ENCODE measurements around the gene STT3A. TPM values are rescaled to one million over a fixed set of nuclear protein-coding genes. Genes with fewer than 3 reads are reported as not detected.

STT3A gene
- total and polyA plus RNA-seq, 4 donors: 47.5 to 176 (median 130) TPM

DNA sequence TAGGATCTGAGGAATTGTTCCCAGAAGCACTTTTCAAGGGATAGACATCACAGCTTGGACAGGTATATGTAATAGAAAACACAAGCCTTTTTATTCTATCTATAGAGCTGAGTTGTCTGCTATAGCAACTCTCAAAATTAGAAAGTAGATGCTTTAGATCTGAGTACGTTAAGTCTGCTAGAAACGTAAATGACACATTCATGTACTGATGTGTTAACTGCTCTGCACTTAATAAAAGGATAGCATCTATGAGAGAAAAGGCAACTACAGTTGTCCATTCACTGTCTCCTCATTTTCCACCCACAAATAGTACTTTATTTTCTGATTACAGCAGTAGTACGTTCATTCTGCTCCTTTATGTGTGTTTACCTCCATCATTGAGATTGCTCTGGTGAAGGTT lies 6.0 kb upstream of the STT3A start (continued):
- TF ChIP-seq, protein P1, sequence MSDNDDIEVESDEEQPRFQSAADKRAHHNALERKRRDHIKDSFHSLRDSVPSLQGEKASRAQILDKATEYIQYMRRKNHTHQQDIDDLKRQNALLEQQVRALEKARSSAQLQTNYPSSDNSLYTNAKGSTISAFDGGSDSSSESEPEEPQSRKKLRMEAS (IDR thresholded peaks at IDR 0.05): no peak
- TF ChIP-seq RXRA (IDR thresholded peaks at IDR 0.05) (no peak), RAD21 (IDR thresholded peaks at IDR 0.05) (no peak), SP1 (IDR thresholded peaks at IDR 0.05) (no peak), TAF1 (conservative IDR thresholded peaks at IDR 0.05) (no peak), GABPA (IDR thresholded peaks at IDR 0.05 in 1 of 2, conservative IDR thresholded peaks at IDR 0.05 in 1 of 2) (no peak), HNF4G (IDR thresholded peaks at IDR 0.05) (no peak), HNF4A (conservative IDR thresholded peaks at IDR 0.05) (no peak)
- TF ChIP-seq, protein P2, sequence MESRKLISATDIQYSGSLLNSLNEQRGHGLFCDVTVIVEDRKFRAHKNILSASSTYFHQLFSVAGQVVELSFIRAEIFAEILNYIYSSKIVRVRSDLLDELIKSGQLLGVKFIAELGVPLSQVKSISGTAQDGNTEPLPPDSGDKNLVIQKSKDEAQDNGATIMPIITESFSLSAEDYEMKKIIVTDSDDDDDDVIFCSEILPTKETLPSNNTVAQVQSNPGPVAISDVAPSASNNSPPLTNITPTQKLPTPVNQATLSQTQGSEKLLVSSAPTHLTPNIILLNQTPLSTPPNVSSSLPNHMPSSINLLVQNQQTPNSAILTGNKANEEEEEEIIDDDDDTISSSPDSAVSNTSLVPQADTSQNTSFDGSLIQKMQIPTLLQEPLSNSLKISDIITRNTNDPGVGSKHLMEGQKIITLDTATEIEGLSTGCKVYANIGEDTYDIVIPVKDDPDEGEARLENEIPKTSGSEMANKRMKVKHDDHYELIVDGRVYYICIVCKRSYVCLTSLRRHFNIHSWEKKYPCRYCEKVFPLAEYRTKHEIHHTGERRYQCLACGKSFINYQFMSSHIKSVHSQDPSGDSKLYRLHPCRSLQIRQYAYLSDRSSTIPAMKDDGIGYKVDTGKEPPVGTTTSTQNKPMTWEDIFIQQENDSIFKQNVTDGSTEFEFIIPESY (IDR thresholded peaks at IDR 0.05): no peak

DNA sequence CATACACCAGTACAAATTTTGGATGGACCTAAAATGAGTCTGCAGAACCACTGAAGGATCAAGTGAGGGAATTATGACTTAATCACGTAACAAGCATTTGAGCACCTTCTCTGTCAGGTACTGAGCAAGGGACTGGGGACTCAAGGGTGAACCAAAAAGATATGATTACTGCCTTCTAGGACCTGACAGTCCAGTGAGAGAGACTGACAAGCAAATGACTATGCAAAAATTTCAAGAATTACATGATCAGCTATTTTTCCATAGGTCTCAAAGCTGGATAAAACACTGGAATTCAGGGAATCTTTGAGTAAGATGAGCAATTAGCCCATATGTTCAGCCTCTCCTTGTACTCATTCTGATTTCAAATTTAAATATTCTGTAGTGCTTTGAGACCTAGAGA lies 5.2 kb upstream of the STT3A start:
- Histone ChIP-seq H3K4me1 (ENCODE audit: control insufficient read depth in 4 of 4, insufficient read depth in 4 of 4, low read length in 3 of 4) (peaks cover 0 to 6% (median 2%) of the 10 kb centered on the region in 4 donors), H3K9ac (ENCODE audit: low read depth in 1 of 2, low read length in 2 of 2) (no peak overlapping the region), H3K4me3 (ENCODE audit: low read depth in 1 of 3, low read length in 3 of 3) (no peak overlapping the region), H3K9me3 (ENCODE audit: control insufficient read depth in 4 of 4, low read length in 3 of 4) (no peaks in the 10 kb centered on the region), H3K36me3 (ENCODE audit: control insufficient read depth in 4 of 4, insufficient read depth in 3 of 4, low read depth in 1 of 4, low read length in 3 of 4) (peaks cover 14 to 24% (median 21%) of the 10 kb centered on the region in 4 donors), H3K27me3 (ENCODE audit: control insufficient read depth in 4 of 4, insufficient read depth in 4 of 4, low read length in 3 of 4) (no peaks in the 10 kb centered on the region), H3K27ac (ENCODE audit: low read depth in 1 of 2, low read length in 2 of 2) (no peak overlapping the region)
- DNase-seq (ENCODE audit: low spot score): no peak
- 99% methylated on average over 1 of the region's 1 CpG for WGBS
- no peak for TF ChIP-seq RXRA (IDR thresholded peaks at IDR 0.05)
- TF ChIP-seq SP1 (IDR thresholded peaks at IDR 0.05): no peak
- no peak for TF ChIP-seq EGR1 (IDR thresholded peaks at IDR 0.05; ENCODE audit: low read depth in 2 of 2)
- TF ChIP-seq RAD21 (IDR thresholded peaks at IDR 0.05): no peak
- TF ChIP-seq HNF4A (conservative IDR thresholded peaks at IDR 0.05): no peak
- TF ChIP-seq FOXA2 (IDR thresholded peaks at IDR 0.05): no peak
- no peak for TF ChIP-seq HNF4G (IDR thresholded peaks at IDR 0.05)
- TF ChIP-seq FOXA1 (IDR thresholded peaks at IDR 0.05): no peak
- TF ChIP-seq YY1 (IDR thresholded peaks at IDR 0.05): no peak
- TF ChIP-seq, protein P3, sequence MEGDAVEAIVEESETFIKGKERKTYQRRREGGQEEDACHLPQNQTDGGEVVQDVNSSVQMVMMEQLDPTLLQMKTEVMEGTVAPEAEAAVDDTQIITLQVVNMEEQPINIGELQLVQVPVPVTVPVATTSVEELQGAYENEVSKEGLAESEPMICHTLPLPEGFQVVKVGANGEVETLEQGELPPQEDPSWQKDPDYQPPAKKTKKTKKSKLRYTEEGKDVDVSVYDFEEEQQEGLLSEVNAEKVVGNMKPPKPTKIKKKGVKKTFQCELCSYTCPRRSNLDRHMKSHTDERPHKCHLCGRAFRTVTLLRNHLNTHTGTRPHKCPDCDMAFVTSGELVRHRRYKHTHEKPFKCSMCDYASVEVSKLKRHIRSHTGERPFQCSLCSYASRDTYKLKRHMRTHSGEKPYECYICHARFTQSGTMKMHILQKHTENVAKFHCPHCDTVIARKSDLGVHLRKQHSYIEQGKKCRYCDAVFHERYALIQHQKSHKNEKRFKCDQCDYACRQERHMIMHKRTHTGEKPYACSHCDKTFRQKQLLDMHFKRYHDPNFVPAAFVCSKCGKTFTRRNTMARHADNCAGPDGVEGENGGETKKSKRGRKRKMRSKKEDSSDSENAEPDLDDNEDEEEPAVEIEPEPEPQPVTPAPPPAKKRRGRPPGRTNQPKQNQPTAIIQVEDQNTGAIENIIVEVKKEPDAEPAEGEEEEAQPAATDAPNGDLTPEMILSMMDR (IDR thresholded peaks at IDR 0.05; ENCODE audit: low read depth, low read length, missing input control): no peak
- TF ChIP-seq NR2F2 (IDR thresholded peaks at IDR 0.05): no peak
- TF ChIP-seq, protein P4, sequence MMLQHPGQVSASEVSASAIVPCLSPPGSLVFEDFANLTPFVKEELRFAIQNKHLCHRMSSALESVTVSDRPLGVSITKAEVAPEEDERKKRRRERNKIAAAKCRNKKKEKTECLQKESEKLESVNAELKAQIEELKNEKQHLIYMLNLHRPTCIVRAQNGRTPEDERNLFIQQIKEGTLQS (IDR thresholded peaks at IDR 0.05): no peak
- TF ChIP-seq GABPA (IDR thresholded peaks at IDR 0.05 in 1 of 2, conservative IDR thresholded peaks at IDR 0.05 in 1 of 2): no peak
- TF ChIP-seq, protein P2 (IDR thresholded peaks at IDR 0.05): no peak
- TF ChIP-seq, protein P5, sequence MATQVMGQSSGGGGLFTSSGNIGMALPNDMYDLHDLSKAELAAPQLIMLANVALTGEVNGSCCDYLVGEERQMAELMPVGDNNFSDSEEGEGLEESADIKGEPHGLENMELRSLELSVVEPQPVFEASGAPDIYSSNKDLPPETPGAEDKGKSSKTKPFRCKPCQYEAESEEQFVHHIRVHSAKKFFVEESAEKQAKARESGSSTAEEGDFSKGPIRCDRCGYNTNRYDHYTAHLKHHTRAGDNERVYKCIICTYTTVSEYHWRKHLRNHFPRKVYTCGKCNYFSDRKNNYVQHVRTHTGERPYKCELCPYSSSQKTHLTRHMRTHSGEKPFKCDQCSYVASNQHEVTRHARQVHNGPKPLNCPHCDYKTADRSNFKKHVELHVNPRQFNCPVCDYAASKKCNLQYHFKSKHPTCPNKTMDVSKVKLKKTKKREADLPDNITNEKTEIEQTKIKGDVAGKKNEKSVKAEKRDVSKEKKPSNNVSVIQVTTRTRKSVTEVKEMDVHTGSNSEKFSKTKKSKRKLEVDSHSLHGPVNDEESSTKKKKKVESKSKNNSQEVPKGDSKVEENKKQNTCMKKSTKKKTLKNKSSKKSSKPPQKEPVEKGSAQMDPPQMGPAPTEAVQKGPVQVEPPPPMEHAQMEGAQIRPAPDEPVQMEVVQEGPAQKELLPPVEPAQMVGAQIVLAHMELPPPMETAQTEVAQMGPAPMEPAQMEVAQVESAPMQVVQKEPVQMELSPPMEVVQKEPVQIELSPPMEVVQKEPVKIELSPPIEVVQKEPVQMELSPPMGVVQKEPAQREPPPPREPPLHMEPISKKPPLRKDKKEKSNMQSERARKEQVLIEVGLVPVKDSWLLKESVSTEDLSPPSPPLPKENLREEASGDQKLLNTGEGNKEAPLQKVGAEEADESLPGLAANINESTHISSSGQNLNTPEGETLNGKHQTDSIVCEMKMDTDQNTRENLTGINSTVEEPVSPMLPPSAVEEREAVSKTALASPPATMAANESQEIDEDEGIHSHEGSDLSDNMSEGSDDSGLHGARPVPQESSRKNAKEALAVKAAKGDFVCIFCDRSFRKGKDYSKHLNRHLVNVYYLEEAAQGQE (IDR thresholded peaks at IDR 0.05): no peak
- no peak for TF ChIP-seq TAF1 (conservative IDR thresholded peaks at IDR 0.05)
- TF ChIP-seq, protein P1 (IDR thresholded peaks at IDR 0.05): no peak
- TF ChIP-seq JUND (IDR thresholded peaks at IDR 0.05): no peak

Data from liver (tissue), 9 donors.